ENCODE measurements around the gene CNOT9. TPM values are rescaled to one million over a fixed set of nuclear protein-coding genes. Genes with fewer than 3 reads are reported as not detected.

Gene CNOT9
- total RNA-seq, 1 experiment from 2014 or later = 65.7 TPM

GRCh38 chr2:218627939-218628338 lies 59.3 kb downstream of the CNOT9 start:
- CTCF ChIA-PET = no interaction called here
- Histone ChIP-seq H3K9ac (ENCODE audit: low read length) (no peak overlapping the region), H3K4me3 (replicated peaks in 1 of 2; ENCODE audit: low read depth in 1 of 2, low read length in 2 of 2) (no peak overlapping the region), H3K27ac (ENCODE audit: low read depth, low read length) (no peak overlapping the region), H2AFZ (ENCODE audit: low read depth, low read length, poor library complexity, severe bottlenecking) (no peak overlapping the region), H3K79me2 (ENCODE audit: insufficient read depth, low read length) (no peaks in the 10 kb centered on the region), H3K9me2 (ENCODE audit: insufficient read depth) (no peaks in the 10 kb centered on the region), H3K36me3 (ENCODE audit: control insufficient read depth in 1 of 2, insufficient read depth in 2 of 2, low read length in 2 of 2) (no peaks in the 10 kb centered on the region), H4K20me1 (ENCODE audit: insufficient read depth) (no peaks in the 10 kb centered on the region), H3K4me1 (ENCODE audit: control insufficient read depth in 1 of 2, insufficient read depth in 2 of 2, low read length in 2 of 2) (peaks cover 0 to 9% of the 10 kb centered on the region in 2 experiments; a peak in 2 of 4 replicates), H3K4me2 (ENCODE audit: low read length) (no peak overlapping the region), H3K27me3 (ENCODE audit: insufficient read depth, low read length) (no peaks in the 10 kb centered on the region), H3K9me3 (ENCODE audit: control insufficient read depth in 1 of 2, insufficient read depth in 1 of 2, low read depth in 1 of 2, low read length in 2 of 2) (no peaks in the 10 kb centered on the region)
- RAD21 ChIA-PET (ENCODE audit: low non-redundant PET in 1 of 2, low total read pairs in 2 of 2, uncharacterized antibody in 2 of 2, unreplicated experiment in 2 of 2) = no interaction called here
- BruUV-seq (replicated peaks) = no TSS peak
- DNase-seq (ENCODE audit: low read depth, low spot score) (no peak), ATAC-seq (no peak)
- POLR2A ChIA-PET = no interaction called here
- intact Hi-C loops (cut with micrococcal nuclease) = no loop called here
- TF ChIP-seq TCF7L2 (IDR thresholded peaks at IDR 0.05; ENCODE audit: borderline replicate concordance, extremely low read depth, insufficient read depth, insufficient read length) = no peak
- no peak for TF ChIP-seq CTCF (IDR thresholded peaks at IDR 0.05 in 2 of 3, conservative IDR thresholded peaks at IDR 0.05 in 1 of 3; ENCODE audit: borderline replicate concordance in 1 of 3, insufficient read depth in 1 of 3, low read depth in 2 of 3, low read length in 2 of 3)
- TF ChIP-seq EZH2phosphoT487 (IDR thresholded peaks at IDR 0.05; ENCODE audit: borderline replicate concordance) = no peak
- TF ChIP-seq ZNF274 (IDR thresholded peaks at IDR 0.05; ENCODE audit: low read depth, low read length) = no peak
- no peak for TF ChIP-seq EZH2 (IDR thresholded peaks at IDR 0.05)
- TF ChIP-seq YY1 (IDR thresholded peaks at IDR 0.05; ENCODE audit: extremely low read depth, insufficient replicate concordance, low read depth, low read length) = no peak
- no peak for TF ChIP-seq POLR2A (IDR thresholded peaks at IDR 0.05; ENCODE audit: borderline replicate concordance, extremely low read depth, insufficient read depth, insufficient read length)
- TF ChIP-seq REST (IDR thresholded peaks at IDR 0.05; ENCODE audit: low read depth) = no peak
- TF ChIP-seq POLR2AphosphoS5 (IDR thresholded peaks at IDR 0.05; ENCODE audit: low read depth, low read length) = no peak
